Fibroblast of villous mesenchyme (primary cell): ENCODE data around the gene RTL10. TPM values are rescaled to one million over a fixed set of nuclear protein-coding genes. Genes with fewer than 3 reads are reported as not detected.

ENCODE experiments used
- DNase-seq: peaks from one replicate; pipeline ENCODE4 v3.0.0-alpha.2; 2010; ENCODE audit warnings: low read depth
- H3K4me3 ChIP-seq: 2 replicates; pipeline ENCODE4 v1.5.1; 2011; ENCODE audit warnings: low read depth, mild to moderate bottlenecking, low read length
- CTCF ChIP-seq: IDR thresholded peaks from 2 replicates; pipeline ENCODE4 v1.5.1; 2012; ENCODE audit warnings: low read depth, mild to moderate bottlenecking, low read length; ENCODE audit not compliant: insufficient read depth
- total RNA-seq: library from RNA; depleted of rRNA; stranded (reverse); fragments of >200 nt; gene quantifications from 2 replicates; pipeline ENCODE4 v1.2.3, GENCODE V29; 2012

RTL10 gene
- total RNA-seq, 1 donor: 15.1 TPM

- no peak for DNase-seq
- TF ChIP-seq CTCF: no peak
- H3K4me3 ChIP-seq: no peak overlapping the region
Observed at GRCh38 chr22:19893363-19893762, 38.7 kb upstream of the RTL10 start.

- H3K4me3 ChIP-seq: no peak overlapping the region
- DNase-seq: peak; percentile 68
- TF ChIP-seq CTCF: no peak
Observed at GRCh38 chr22:19892925-19893324, 38.3 kb upstream of the RTL10 start.

GRCh38 chr22:19892257-19892879, 37.7 kb upstream of the RTL10 start:
- peak; percentile 80 for DNase-seq
- no peak overlapping the region for H3K4me3 ChIP-seq
- no peak for TF ChIP-seq CTCF

- DNase-seq: peak; percentile 90
- no peak overlapping the region for H3K4me3 ChIP-seq
- no peak for TF ChIP-seq CTCF
Observed at GRCh38 chr22:19891317-19892256, 36.9 kb upstream of the RTL10 start.

- DNase-seq: no peak
- no peak for TF ChIP-seq CTCF
- no peak overlapping the region for H3K4me3 ChIP-seq
Observed at GRCh38 chr22:19890502-19891316, 36.0 kb upstream of the RTL10 start.

GRCh38 chr22:19889951-19890350, 35.3 kb upstream of the RTL10 start:
- TF ChIP-seq CTCF: no peak
- DNase-seq: no peak
- H3K4me3 ChIP-seq: no peak overlapping the region
